ENCODE data around the gene MRPL23.

Gene MRPL23

DNA sequence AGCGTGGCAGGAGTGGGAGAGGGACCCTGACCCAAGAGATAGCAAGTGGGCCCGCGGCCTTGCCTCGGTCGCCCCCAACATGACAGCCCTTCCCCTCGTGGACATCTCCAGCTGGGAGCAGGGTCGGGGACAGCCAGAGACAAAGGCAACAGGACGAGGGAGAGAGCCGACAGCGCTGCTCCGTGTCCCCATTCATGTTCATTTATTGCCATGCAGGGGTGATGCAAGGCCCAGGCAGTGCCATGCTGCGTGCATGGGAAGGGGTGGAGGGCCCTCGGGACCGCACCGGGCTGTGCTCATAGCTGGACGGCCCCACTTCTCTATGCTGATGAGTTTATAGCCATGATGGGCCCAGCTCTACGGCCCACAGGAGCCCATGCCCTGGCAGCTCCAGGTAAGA lies 12.7 kb downstream of the MRPL23 start:
- DNase-seq, result no peak

DNA sequence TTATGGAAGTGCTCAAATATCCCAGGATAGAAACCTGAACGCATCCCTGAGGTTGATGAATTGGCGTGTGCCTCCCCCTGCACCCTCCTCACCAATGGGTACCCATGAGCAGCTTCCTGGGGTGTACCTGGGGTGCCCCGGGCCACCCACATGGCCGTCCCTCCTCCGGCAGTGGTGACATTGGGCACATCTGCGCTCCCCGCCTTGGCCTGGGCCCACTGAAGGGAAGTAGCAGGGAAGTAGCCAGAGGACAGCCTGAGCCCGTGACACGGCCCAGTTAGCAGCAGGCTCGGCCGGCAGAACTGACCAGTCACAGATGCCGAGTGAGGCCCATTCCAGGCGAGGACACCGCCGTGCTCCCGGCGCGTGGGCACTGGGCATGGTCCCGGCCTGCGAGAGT lies 16.7 kb downstream of the MRPL23 start:
- no peak for DNase-seq

DNA sequence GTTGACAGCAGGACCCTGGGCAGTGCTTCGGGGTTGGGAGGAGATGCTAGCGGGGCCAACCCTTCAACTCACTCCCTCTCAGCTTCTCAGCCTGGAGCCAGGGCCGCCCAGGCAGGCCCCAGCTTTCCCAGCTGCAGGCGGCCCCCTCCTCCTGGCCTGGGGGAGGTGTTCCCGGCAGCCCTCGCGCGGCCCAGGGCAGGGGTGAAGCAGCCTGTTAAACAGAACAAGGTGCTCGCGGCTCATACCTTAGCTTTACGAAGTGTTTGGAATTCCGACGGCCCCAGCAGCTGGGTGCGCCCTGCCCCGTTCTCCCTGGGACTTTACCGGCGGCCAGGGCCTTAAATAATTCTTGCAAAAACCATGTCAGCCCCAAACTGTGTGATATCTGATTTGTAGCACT lies 17.2 kb downstream of the MRPL23 start:
- DNase-seq, result no peak

DNA sequence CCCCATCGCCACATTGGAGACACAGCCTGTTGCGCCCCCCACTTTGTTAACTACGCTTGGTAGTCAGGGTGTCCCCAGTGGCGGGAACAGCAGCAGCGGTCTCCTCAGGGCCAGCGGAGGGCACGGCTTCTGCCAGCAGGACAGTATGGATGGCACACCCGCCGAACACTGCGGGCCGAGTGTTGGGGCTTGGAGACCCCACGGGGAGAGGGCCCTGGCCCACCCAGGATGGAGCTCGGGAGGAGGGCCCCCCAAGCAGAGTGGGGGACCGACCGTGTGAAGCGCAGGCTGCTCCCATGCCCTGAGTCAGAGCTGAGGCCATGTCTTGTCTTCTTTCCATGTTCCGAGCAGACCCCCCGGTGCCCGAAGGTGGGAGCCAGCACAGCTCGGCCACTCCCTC lies 17.8 kb downstream of the MRPL23 start:
- no peak for DNase-seq

DNA sequence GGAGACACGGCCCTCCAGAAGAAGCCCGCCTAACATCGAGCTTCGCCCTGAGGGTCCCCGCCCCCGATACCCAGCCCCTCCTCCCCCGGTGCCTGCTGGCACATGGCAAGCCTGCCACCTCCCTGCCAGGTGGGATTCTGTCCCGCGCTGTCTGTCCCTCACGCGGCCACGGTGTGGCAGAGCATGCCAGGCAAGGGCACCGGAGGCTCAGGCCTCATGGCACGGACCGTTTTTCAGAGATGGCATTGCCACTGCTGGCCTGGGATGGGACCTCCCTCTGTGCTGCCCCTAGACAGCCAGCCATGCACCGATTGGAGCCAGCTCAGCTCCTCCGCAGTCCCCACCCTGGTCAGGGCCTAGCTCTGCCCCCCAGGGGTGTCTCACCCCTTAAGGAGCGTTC lies 19.4 kb downstream of the MRPL23 start:
- no peak for DNase-seq

DNA sequence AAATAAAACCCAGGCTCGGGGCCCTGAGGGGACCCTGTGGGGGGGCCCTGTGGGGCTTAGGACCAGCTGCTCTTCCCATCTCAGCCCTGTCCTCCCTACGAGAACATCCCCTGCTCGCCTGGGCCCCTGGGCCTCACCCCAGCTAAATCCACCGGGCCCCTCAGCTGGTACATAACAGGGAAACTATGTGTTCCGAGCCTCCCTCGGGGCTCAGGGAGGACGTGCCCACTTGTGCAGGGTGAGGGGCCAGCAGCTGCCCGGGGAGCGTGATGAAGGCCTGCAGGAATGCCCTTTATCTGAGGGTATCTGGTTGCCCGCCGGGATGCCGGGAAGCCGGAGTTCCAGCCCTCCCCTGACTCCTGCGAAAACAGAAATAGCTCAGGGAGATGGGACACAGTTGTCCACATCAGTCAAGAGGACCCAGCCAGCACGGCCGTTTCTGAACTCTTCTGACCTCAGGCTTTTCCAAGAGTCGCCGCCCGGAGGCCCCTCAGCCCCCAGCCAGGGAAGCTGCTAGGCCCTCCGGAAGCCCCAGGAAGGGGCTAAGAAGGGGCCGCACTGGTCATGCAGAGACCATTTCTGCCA lies 20.6 kb downstream of the MRPL23 start:
- DNase-seq, result no peak

DNA sequence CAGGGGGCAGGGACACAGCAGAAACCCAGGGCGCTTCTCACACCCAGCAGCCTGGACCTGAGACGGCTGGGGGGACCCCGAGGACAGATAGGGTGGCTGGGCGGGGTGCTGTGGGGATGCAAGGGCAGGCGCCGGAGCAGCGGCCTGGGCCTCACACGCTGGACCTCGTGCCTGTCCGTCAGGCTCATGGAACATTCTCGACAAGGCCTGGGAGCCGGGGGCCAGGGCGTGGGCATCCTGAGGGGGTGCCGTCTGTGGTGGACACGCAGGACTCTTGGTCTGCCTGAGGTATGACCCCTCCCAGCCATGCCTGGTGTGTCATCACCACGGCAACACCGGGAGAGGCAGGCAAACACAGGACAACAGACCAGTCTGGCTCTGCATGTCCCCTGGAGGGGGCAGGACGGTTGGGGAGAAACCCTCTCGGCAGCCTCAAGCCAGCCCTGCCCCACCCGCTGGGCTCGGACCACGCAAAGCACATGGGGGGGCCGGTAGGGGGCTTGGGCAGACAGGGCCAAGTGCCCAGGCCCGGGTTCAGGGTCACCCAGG lies 21.4 kb downstream of the MRPL23 start:
- DNase-seq, result no peak

DNA sequence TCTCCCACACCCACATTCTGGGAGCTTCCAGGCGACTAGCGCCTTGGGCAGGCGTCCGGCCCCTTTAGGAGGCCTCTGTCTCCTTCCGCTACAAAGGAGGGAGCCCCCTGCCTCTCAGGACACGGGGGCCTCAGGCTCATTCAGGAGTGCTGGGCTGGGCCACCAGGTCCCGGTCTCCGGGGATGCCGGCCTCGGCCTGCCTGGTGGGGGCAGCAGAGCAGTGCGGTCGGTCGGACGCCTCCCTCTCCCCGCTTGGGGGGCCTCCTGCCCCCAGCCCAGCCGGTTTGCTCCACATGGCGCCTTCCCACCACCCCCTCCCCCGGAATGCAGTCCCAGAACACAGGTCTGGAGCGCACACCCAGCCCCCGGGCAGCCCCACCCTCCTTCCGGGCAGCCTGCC lies 21.9 kb downstream of the MRPL23 start:
- DNase-seq, result no peak

DNA sequence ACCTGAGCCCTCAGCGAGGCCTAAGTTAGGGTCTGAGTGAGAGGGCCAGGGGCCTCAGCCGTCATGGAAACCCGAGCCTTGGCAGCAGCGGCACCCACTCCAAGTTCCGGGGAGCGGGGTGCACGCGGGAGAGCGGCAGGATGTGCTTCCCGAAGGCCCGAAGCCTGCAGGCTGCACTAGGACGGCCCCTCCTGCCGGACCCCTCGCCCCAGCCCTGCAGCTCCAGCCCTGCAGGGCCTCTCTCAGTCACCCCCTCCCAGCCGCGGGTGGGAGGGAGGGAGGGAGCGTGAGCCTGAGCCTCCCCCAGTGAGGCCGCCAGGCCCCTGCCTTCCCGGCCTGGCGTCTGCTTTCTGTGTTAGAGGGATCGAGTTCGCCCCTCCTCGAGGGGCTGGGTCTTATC lies 22.6 kb downstream of the MRPL23 start:
- no peak for DNase-seq

DNA sequence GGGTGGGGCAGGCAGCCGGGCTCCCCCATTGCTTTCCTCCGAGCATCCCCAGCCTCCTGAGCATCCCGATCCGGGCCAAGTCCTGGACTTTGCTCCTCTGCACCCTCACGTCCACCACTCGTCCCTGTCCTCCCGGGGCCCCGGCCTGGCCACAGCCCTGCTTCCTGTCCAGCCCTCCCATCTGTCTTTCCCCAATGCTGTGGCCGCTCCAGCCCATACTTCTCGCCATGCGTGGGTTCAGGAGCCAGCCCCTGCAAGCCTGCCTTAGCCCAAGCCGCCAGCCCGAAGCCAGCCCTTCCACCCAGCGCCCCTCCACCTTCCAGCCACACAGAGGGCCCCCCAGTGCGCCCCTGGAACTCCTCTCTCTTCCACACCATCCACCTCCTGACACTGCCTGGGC lies 23.8 kb downstream of the MRPL23 start:
- no peak for DNase-seq

DNA sequence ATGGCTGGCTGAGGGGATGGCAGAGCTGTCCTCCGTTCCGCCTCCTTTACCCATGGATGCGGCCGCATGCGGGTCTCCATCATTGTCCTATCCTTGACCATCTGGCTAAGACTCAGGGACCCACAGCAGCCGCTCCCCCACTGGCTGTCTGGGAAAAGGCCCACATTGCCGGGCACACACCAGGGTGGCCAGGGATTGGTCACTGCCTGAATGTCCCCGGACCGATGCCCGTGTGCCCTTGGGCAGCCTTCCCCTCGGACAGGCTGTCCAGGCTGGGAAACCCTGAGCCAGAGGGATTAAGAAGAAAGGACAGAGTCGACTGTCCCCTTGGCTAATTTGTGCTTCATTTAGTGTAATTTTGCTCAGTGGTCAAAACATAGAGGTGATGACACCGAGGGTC lies 28.1 kb downstream of the MRPL23 start:
- DNase-seq, result no peak

DNA sequence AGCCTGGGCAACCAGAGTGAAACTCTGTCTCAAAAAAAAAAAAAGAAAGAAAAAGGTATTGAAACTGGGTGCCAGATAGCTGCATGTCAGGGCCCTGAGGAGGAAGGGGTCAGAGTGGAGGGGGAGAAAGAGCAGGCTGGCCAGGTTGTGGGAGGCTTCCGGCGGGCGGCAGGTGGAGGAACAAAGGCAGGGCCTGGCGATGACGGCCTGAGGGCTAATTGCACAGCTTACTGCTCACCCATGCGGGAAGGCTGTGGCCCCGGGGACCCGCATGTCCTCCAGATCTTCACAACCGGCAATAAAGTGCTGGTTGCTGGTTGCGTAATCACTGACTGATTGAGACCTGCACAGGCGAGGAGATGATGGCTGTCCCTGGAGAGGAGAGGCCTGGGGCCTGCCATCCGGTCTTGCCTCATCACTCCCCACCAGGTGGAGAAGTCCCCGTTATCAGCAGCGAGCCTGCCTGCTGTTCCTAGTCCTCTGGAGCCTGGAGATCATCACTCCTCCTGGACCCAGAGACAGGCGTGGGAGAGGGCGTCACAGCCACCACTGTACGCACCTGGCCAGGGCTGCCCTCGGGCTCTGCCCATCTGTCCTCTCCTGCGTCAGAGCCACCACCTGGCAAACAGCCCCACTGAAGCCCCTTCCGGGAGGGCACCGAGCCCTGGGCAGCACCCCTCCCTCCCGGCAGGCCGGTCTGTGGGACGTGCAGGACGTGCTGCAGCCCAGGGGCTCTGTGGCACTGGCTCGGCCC lies 31.8 kb downstream of the MRPL23 start:
- DNase-seq, result no peak

DNA sequence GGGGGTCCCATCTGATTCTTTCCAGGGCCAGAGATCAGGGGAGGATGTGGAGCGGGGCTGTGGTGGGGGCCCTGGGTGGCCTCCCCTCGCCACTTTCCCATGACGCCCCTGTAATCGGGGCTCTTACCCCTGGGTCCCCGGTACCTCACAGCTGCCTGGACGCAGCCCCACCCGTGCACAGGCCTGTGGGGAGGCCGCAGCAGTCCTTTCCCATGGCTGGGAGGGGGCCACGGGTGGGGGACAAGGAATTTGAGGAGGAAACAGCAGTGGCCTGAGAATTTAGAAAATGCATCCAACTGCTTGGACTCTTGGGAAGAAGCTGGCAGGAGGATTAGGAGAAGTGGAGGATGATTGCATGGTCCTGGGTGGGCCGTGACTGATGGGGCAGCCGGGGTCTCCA lies 32.5 kb downstream of the MRPL23 start:
- no peak for DNase-seq

DNA sequence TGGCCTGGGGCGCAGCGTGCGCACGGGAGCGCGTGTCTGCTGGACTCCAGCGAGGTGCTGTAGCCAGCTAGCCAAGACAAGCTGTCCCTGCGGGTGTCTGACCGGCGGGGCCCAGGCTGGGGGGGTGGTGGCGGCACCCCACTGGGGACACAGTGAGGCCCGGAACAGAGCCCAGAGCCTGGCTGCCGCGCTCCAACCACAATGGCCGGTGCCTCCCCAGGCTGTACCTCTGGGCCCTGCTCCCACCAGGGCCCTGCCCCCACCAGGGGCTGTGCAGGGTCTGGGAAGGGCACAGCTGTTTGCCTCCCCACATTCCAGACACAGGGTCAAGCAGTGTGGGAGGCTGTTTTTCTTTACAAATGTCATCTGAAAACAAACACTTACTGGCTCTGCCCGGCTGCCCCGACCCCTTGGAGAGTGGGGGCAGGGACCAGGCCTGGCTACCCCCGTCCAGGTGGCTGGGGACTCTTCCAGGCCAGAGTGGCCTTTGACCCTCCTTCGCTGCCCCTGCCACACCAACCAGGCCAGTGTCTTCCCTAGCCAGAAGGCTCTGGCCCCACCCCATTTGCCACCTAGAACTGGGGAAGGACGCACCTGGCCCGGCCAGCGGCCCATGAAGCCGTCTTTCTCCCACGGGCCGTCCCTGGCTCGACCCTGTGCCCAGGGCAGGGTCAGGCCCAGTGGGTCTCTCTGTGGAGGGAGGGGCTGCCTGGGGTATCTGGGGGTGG lies 35.9 kb downstream of the MRPL23 start:
- no peak for DNase-seq

DNA sequence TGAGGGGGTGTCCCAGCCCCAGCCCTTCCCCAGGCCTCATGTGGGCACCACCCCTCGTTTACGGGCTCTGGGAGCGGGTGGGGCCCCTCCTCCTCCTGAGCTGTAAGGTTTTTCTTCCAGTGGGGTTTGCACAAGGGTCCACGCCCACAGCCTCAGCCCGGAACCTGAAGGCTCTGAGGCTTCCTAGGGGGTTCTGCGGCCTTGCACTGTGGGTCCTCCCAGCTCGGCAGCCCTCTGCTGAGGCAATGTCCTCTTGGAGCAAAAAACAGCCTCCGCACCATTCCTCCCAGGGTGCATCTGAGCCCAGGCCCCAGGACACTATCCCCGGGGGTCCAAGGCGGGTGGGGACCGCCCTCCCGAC lies 36.4 kb downstream of the MRPL23 start:
- no peak for DNase-seq

DNA sequence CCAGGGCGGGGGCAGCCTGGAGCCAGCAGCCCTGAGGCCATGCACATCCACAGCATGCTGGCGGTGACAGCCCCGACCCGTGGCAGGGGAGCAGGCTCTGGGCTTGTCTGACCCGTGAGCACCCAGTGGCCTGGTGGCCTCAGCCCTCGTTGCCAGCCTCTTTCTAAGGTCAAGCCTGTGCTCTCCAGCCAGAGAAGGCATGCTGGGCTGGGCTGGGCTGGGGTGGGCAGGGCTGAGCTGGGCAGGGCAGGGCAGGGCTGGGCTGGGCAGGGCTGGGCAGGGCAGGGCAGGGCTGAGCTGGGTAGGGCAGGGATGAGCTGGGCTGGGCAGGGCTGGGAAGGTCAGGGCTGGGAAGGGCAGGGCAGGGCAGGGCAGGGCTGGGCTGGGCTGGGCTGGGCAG lies 39.9 kb downstream of the MRPL23 start:
- DNase-seq, result no peak

DNA sequence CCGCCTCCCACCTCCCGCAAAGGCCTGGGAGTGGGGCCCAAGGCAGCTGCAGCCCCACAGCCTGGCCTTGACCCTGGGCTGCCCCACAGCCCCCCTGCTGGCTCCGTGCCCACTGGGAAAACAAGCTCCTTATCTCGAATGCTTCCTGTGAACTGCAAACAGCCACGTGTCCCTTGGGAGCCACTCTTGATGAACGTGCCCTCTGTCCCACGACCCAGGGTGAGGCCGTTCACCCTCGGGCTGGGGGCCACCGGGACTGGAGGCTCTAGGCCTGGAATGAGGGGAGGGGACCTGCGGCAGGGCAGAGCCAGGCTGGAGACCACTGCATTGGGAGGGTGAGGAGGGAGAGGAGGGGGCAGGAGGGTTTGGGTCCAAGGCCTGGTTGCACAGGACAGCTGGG lies 41.0 kb downstream of the MRPL23 start:
- DNase-seq, result no peak

DNA sequence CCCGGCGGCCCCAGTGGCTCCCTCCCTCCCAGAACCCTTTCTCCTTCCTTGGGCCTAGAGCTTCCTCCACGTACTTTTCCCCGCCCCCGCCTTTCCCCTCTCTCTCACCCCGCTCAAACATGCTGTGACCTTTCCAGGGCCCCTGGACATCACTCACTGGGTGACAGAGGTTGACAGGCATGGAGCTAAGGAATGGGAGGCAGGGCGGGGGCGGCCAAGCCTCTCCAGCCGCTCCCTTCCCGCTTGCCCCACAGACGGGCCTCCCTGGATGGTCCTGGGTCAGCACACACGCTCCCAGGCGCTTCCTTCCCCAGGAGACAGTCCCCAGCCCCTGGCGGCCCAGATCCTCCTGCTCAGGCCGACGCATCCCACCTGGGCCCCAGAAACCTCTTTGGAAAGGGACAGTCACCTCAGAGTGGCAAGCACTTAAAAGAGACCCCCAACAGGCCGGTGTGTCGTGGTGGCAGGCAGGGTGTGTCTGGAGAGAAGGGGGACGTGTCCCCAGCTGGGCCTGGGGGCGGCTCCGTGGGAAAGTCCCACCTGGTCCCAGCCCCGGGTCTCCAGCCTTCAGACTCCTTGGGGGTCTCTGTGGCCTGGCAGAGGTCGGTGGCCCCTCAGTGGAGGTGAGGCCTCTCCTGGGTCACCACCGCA lies 41.7 kb downstream of the MRPL23 start:
- no peak for DNase-seq

DNA sequence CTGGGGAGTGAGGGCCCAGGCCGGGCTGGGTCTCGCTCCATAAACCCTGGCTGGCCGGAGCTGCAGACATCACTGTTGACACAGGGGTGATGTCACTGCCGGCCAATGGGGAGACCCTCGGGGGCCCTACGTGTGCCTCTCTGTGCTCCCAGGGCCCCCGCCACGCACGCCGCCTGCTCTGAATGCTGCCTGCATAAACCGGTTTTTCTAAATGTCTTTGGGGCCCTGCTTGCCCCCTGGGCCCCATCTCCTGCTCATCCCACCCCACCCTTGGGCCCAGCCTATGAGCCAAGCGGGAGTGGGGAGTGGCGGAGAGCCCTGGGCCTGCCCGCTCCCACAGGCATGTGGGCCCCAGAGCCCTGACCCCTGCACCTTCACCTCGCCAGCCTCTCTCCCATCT lies 42.8 kb downstream of the MRPL23 start:
- no peak for DNase-seq

DNA sequence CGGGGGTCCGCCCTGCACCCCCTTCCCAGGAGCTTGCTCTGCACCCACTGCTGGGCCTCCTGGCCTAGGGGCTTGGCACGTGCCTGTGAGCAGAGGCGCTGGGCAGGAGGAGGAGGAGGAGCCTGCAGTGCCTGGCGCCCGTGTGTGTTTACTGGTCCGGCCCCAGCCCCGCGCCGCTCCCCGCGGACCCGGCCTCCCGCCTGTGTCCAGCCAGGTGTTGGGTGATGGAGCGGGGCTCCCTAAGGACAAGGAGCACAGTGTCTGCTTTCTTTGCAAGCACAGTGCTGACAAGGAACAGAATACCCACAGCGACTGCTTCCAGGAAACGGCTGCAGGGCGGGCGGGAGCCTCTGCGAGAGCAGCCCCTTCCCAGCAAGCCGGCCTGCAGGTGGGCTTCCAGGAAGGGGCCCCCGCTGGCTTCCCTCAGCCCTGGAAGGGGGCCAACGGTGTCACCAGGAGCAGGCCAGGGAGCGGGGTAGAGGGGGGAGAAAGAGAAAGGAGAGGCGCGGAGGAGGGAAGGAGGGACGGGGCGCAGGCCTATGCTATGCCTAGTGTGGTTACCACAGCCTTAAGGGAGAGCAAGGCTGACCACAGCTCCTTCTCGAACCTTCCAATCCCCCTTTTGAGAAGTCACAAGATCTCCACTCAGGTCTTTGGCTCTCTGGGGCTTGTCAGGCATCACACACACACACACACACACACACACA lies 43.9 kb downstream of the MRPL23 start:
- no peak for DNase-seq

DNA sequence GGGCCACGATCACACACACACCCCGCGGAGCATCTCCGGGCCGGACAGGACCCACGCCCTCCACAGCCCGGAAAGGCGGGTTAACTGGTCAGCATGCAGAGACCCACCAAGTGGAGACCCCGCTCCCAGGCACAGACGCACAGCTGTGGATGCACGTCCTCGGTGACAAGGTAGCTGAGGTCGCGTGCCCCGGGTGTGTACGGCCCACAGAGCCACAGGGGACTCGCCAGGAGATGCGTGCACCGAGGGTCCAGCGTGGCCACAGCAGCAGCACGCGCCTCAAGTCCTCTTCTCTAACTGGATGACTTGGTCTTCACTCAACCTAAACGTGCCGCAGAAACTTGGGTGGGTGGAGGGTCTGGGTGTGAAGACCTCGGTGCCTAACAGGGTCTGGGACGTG lies 45.0 kb downstream of the MRPL23 start:
- DNase-seq, result no peak

DNA sequence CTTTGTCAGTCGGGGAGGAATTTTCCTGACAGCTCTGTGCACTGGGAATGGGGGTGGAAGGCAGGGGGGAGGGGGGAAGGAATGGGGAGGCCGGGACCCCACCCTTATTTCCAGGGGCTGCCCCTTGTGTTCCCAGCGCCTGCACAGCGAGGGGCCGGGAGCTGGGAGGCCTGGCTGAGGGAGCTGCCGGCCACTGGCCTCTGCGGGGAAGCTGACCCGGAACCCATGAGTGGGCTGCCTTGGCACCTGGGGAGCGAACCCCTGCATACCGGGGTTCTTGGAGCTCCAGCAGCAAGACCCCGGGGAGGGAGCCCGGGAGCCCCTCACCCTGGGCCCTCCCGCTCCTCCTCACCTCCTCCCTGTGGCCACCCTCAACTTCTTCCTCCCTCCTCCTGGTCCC lies 47.0 kb downstream of the MRPL23 start:
- no peak for DNase-seq

DNA sequence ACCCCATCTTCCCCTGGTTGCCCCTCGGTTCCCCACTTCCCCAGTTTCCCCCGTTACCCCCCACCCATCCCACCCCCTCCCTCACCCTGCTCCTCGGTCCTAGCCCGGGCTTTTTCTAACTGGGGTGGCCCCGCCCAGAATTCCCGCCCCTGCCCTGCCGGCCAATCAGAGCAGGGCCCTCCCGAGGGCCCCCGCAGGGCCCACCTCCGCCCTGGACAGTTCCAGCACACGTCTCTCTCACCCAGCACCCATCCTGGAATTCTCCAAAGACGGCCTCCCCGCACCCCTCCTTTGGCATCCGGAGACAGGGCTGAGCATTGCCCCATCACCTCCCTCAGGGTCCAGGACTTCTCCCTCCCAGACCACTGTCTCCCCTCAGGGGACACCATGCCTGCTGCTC lies 50.6 kb downstream of the MRPL23 start, which contains the start of gene H19:
Gene H19, minus strand, starts transcription at position 88 of the 400 bp plus-strand sequence.
- DNase-seq, result no peak
